CD14-positive monocyte (primary cell): ENCODE data around the gene FBXO15. TPM values are rescaled to one million over a fixed set of nuclear protein-coding genes. Genes with fewer than 3 reads are reported as not detected.

Experiments
- DNase-seq, 3 donors: peaks; one replicate each; pipeline ENCODE4 v3.0.0-alpha.2; 2011 to 2022
- H2AFZ ChIP-seq: 2 replicates; pipeline ENCODE4 v1.6.0; 2012; ENCODE audit warnings: mild to moderate bottlenecking, low read depth, low read length, inconsistent platforms; ENCODE audit not compliant: insufficient read depth, poor library complexity, severe bottlenecking
- H3K27ac ChIP-seq, 2 donors: 1 replicate in 1 of 2; 2 replicates in 1 of 2; pipeline ENCODE4 v1.5.1; 2012 to 2013; ENCODE audit warnings: low read length in 2 of 2, control low read depth in 1 of 2, inconsistent platforms in 1 of 2, low read depth in 1 of 2, mild to moderate bottlenecking in 1 of 2
- H3K27me3 ChIP-seq, 2 donors: one replicate each; pipeline versions ENCODE4 v1.6.0 to v1.6.1; 2011 to 2013; ENCODE audit warnings: low read length in 2 of 2; ENCODE audit not compliant: control insufficient read depth in 2 of 2, insufficient read depth in 2 of 2
- H3K36me3 ChIP-seq, 2 donors: replicated peaks in 1 of 2; 1 replicate in 1 of 2; 2 replicates in 1 of 2; pipeline versions ENCODE4 v1.5.1 to v1.6.1; 2012 to 2013; ENCODE audit warnings: low read length in 2 of 2, control low read depth in 1 of 2, inconsistent platforms in 1 of 2, mild to moderate bottlenecking in 1 of 2; ENCODE audit not compliant: insufficient read depth in 2 of 2, control insufficient read depth in 1 of 2
- H3K4me1 ChIP-seq, 2 donors: 1 replicate in 1 of 2; 2 replicates in 1 of 2; pipeline versions ENCODE4 v1.5.1 to v1.6.1; 2012 to 2013; ENCODE audit warnings: low read length in 2 of 2, control low read depth in 1 of 2, inconsistent platforms in 1 of 2, mild to moderate bottlenecking in 1 of 2, moderate library complexity in 1 of 2; ENCODE audit not compliant: insufficient read depth in 2 of 2, control insufficient read depth in 1 of 2
- H3K4me2 ChIP-seq: replicated peaks from 2 replicates; pipeline ENCODE3; 2012; ENCODE audit warnings: low read length, moderate library complexity, mild to moderate bottlenecking; ENCODE audit not compliant: poor library complexity, severe bottlenecking; ENCODE audit errors: extremely low read depth
- H3K4me3 ChIP-seq, 3 experiments: fragments of 200-600 bp in 1 of 3; sonication (generic) in 1 of 3; replicated peaks in 1 of 3; 1 replicate in 2 of 3; 2 replicates in 1 of 3; pipeline ENCODE4 v1.5.1; 2011 to 2013; ENCODE audit warnings: low read length in 3 of 3, mild to moderate bottlenecking in 3 of 3, control low read depth in 2 of 3, low read depth in 2 of 3, inconsistent platforms in 1 of 3, moderate library complexity in 1 of 3
- H3K79me2 ChIP-seq: 2 replicates; pipeline ENCODE4 v1.6.0; 2012; ENCODE audit warnings: mild to moderate bottlenecking, control low read depth, inconsistent platforms, low read length, moderate library complexity; ENCODE audit not compliant: insufficient read depth
- H3K9ac ChIP-seq: 2 replicates; pipeline ENCODE4 v1.6.0; 2017; ENCODE audit warnings: low read length, mild to moderate bottlenecking; ENCODE audit not compliant: insufficient read depth, poor library complexity, severe bottlenecking
- H3K9me3 ChIP-seq, 2 donors: replicated peaks in 1 of 2; 1 replicate in 1 of 2; 2 replicates in 1 of 2; pipeline versions ENCODE4 v1.5.1 to v1.6.1; 2012 to 2013; ENCODE audit warnings: low read length in 2 of 2, control low read depth in 1 of 2; ENCODE audit not compliant: control insufficient read depth in 1 of 2, insufficient read depth in 1 of 2
- H4K20me1 ChIP-seq: 2 replicates; pipeline ENCODE4 v1.6.0; 2012; ENCODE audit warnings: mild to moderate bottlenecking, low read length, control low read depth, moderate library complexity; ENCODE audit not compliant: insufficient read depth
- H3K27ac Mint-ChIP-seq, 7 donors: one replicate each; pipeline ENCODE4 v1.8.0; 2020; ENCODE audit warnings: mild to moderate bottlenecking in 7 of 7, mixed read lengths in 7 of 7, moderate library complexity in 6 of 7, inconsistent platforms in 2 of 7
- H3K27me3 Mint-ChIP-seq, 3 donors: one replicate each; pipeline ENCODE4 v1.8.0; 2021 to 2022; ENCODE audit warnings: low read depth in 3 of 3, mild to moderate bottlenecking in 3 of 3, mixed read lengths in 3 of 3, moderate library complexity in 3 of 3, inconsistent platforms in 1 of 3
- H3K36me3 Mint-ChIP-seq, 2 donors: one replicate each; pipeline ENCODE4 v1.8.0; 2020; ENCODE audit warnings: mixed read lengths in 2 of 2, inconsistent platforms in 1 of 2, mild to moderate bottlenecking in 1 of 2
- H3K4me1 Mint-ChIP-seq: one replicate; pipeline ENCODE4 v1.8.0; 2020; ENCODE audit warnings: mild to moderate bottlenecking, mixed read lengths
- H3K4me3 Mint-ChIP-seq, 2 donors: one replicate each; pipeline ENCODE4 v1.8.0; 2020; ENCODE audit warnings: mild to moderate bottlenecking in 2 of 2, mixed read lengths in 2 of 2, moderate library complexity in 1 of 2
- H3K9me3 Mint-ChIP-seq, 7 donors: one replicate each; pipeline ENCODE4 v1.8.0; 2020 to 2022; ENCODE audit warnings: mixed read lengths in 7 of 7, mild to moderate bottlenecking in 6 of 7, moderate library complexity in 6 of 7, inconsistent platforms in 2 of 7
- WGBS: methylation state at CpG from one replicate; pipeline ENCODE4 v1.1.5; 2013; ENCODE audit warnings: missing lambda C conversion rate; ENCODE audit not compliant: insufficient coverage; 5-methylcytosine and 5-hydroxymethylcytosine counted together
- intact Hi-C, 2 donors: fragments of 100-400 bp; cut with micrococcal nuclease; formaldehyde crosslinking; loops; one replicate each; pipeline versions ENCODE4 v1.15.0 to v1.15.1; 2023
- polyA plus RNA-seq, 3 donors: library from polyadenylated mRNA; depleted of rRNA in 1 of 3; unstranded in 2 of 3; stranded (reverse) in 1 of 3; fragments of 300-500 nt in 2 of 3; fragments of >200 nt in 1 of 3; fragmentation: Illumina TruSeq in 2 of 3; gene quantifications; 1 replicate in 2 of 3; 2 replicates in 1 of 3; pipeline ENCODE4 v1.2.3, GENCODE V29; 2012 to 2021
- TF ChIP-seq, protein P1 (sequence below): fragments of 200-600 bp; IDR thresholded peaks from one replicate; pipeline ENCODE4 v1.8.0; 2022; ENCODE audit warnings: antibody characterized with exemption, mild to moderate bottlenecking

The FBXO15 gene
- polyA plus RNA-seq, 3 donors, result not detected

DNA sequence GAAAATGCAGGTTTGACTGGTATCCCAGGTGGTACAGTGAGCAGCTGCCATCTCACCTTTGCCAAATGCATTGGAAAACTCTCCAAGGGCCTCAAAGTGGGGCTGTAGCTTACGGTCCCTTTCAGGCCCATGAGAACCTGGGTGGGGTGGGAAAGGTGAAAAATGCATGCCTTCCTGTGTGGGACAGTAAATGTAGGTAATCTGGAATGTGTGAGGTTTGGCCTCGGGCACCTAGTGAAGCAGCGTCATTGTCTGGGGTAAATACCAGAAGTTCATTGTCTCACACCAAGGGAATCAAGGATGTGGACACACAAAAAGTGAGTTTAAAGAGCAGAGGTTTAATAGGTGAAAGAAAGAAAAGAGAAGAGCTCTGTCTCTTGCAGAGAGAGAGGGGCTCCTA, 37.2 kb upstream of the FBXO15 start:
- H2AFZ ChIP-seq, result no peak overlapping the region
- Mint-ChIP-seq H3K36me3 (no peaks in the 10 kb centered on the region), H3K27ac (no peak overlapping the region), H3K4me1 (no peaks in the 10 kb centered on the region), H3K4me3 (peak overlapping the region in 1 of 2 donors; percentile 26), H3K9me3 (peaks cover 0 to 3% (median 0%) of the 10 kb centered on the region in 7 donors), H3K27me3 (peaks cover 8 to 9% (median 8%) of the 10 kb centered on the region in 3 donors)
- no peaks in the 10 kb centered on the region for H3K36me3 ChIP-seq
- TF ChIP-seq, protein P1, sequence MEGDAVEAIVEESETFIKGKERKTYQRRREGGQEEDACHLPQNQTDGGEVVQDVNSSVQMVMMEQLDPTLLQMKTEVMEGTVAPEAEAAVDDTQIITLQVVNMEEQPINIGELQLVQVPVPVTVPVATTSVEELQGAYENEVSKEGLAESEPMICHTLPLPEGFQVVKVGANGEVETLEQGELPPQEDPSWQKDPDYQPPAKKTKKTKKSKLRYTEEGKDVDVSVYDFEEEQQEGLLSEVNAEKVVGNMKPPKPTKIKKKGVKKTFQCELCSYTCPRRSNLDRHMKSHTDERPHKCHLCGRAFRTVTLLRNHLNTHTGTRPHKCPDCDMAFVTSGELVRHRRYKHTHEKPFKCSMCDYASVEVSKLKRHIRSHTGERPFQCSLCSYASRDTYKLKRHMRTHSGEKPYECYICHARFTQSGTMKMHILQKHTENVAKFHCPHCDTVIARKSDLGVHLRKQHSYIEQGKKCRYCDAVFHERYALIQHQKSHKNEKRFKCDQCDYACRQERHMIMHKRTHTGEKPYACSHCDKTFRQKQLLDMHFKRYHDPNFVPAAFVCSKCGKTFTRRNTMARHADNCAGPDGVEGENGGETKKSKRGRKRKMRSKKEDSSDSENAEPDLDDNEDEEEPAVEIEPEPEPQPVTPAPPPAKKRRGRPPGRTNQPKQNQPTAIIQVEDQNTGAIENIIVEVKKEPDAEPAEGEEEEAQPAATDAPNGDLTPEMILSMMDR, result no peak
- no peak overlapping the region for H3K27ac ChIP-seq
- no peak overlapping the region for H3K4me3 ChIP-seq
- DNase-seq, result no peak
- H3K9ac ChIP-seq, result no peak overlapping the region
- no peak overlapping the region for H3K4me2 ChIP-seq
- H3K9me3 ChIP-seq, result no peaks in the 10 kb centered on the region
- intact Hi-C loops, result no loop called here
- H3K79me2 ChIP-seq, result no peaks in the 10 kb centered on the region
- WGBS, result 95% methylated on average over 3 of the region's 3 CpGs
- H3K27me3 ChIP-seq, result peaks cover 0 to 8% of the 10 kb centered on the region in 2 donors
- no peaks in the 10 kb centered on the region for H4K20me1 ChIP-seq
- H3K4me1 ChIP-seq, result no peaks in the 10 kb centered on the region

DNA sequence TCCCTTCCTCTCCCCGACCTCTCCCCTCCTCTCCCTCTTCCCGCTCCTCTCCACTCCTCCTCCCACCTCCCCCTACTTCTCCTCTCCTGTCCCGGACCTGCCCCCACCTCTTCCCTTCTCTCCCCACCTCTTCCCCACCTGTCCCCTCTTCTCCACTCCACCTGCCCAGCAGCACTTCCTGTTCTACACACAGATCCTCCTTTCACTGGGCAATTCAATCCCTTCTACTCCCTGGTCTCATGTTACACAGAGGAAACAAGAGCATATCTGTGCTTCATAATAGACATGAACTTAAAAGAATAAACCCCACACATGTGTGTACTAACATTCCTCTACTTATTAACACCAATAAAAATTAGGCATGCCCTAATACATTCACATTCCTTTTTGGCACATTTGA, 35.5 kb upstream of the FBXO15 start:
- no peaks in the 10 kb centered on the region for H3K36me3 ChIP-seq
- H3K27ac ChIP-seq, result no peak overlapping the region
- no peak overlapping the region for H3K9ac ChIP-seq
- peaks cover 1% of the 10 kb centered on the region for H3K4me1 Mint-ChIP-seq
- TF ChIP-seq, protein P1, result no peak
- H3K27me3 Mint-ChIP-seq, result peaks cover 8 to 10% (median 8%) of the 10 kb centered on the region in 3 donors
- H2AFZ ChIP-seq, result no peak overlapping the region
- no peaks in the 10 kb centered on the region for H3K79me2 ChIP-seq
- peaks cover 0 to 3% (median 1%) of the 10 kb centered on the region in 7 donors for H3K9me3 Mint-ChIP-seq
- intact Hi-C loops, result no loop called here
- WGBS, result 64% methylated on average over 3 of the region's 3 CpGs
- no peaks in the 10 kb centered on the region for H3K36me3 Mint-ChIP-seq
- peaks cover 0 to 8% of the 10 kb centered on the region in 2 donors for H3K27me3 ChIP-seq
- H3K27ac Mint-ChIP-seq, result no peak overlapping the region
- no peaks in the 10 kb centered on the region for H3K9me3 ChIP-seq
- no peaks in the 10 kb centered on the region for H4K20me1 ChIP-seq
- peak overlapping the region in 1 of 2 donors; percentile 41 for H3K4me3 Mint-ChIP-seq
- no peaks in the 10 kb centered on the region for H3K4me1 ChIP-seq
- H3K4me2 ChIP-seq, result no peak overlapping the region
- DNase-seq, result no peak
- no peak overlapping the region for H3K4me3 ChIP-seq
